Keratinocyte (primary cell): ENCODE data around the gene NRF1. TPM values are rescaled to one million over a fixed set of nuclear protein-coding genes. Genes with fewer than 3 reads are reported as not detected.

Experiments
- DNase-seq: peaks from one replicate; pipeline ENCODE4 v3.0.0-alpha.2; 2011; ENCODE audit warnings: low read depth, missing footprints, low spot score
- FAIRE-seq: peaks from 2 replicates; lab custom pipeline; 2011; peaks lifted over from hg19 to GRCh38; lab: Jason Lieb, UNC
- H2AFZ ChIP-seq: 2 replicates; pipeline ENCODE4 v1.6.0; 2012; ENCODE audit warnings: low read length, control low read depth, inconsistent platforms; ENCODE audit not compliant: control insufficient read depth
- H3K27ac ChIP-seq: 2 replicates; pipeline ENCODE4 v1.5.1; 2011; ENCODE audit warnings: low read length; ENCODE audit not compliant: control insufficient read depth, insufficient read depth
- H3K27me3 ChIP-seq: 3 replicates; pipeline ENCODE4 v1.6.0; 2011; ENCODE audit warnings: low read length; ENCODE audit not compliant: control insufficient read depth, insufficient read depth; ENCODE audit errors: extremely low read depth
- H3K36me3 ChIP-seq, 2 experiments: 2 replicates in 1 of 2; 3 replicates in 1 of 2; pipeline ENCODE4 v1.5.1; 2011; ENCODE audit warnings: low read length in 2 of 2, mild to moderate bottlenecking in 1 of 2; ENCODE audit not compliant: control insufficient read depth in 2 of 2, insufficient read depth in 2 of 2; ENCODE audit errors: extremely low read depth in 1 of 2
- H3K4me1 ChIP-seq: 3 replicates; pipeline ENCODE4 v1.5.1; 2011; ENCODE audit warnings: low read length; ENCODE audit not compliant: control insufficient read depth, insufficient read depth; ENCODE audit errors: extremely low read depth
- H3K4me2 ChIP-seq: 3 replicates; pipeline ENCODE4 v1.6.0; 2011; ENCODE audit warnings: low read depth, low read length; ENCODE audit not compliant: control insufficient read depth, insufficient read depth; ENCODE audit errors: extremely low read depth
- H3K4me3 ChIP-seq, 3 experiments: fragments of 200-600 bp in 1 of 3; sonication (generic) in 1 of 3; 2 replicates in 2 of 3; 3 replicates in 1 of 3; pipeline ENCODE4 v1.5.1; 2011 to 2016; ENCODE audit warnings: low read length in 3 of 3, mild to moderate bottlenecking in 3 of 3, control low read depth in 2 of 3, inconsistent platforms in 1 of 3, low read depth in 1 of 3, mixed read lengths in 1 of 3, mixed run types in 1 of 3, moderate library complexity in 1 of 3; ENCODE audit not compliant: control insufficient read depth in 2 of 3, insufficient read depth in 2 of 3; ENCODE audit errors: extremely low read depth in 1 of 3
- H3K79me2 ChIP-seq: 2 replicates; pipeline ENCODE4 v1.6.0; 2012; ENCODE audit warnings: low read length; ENCODE audit not compliant: control insufficient read depth, insufficient read depth
- H3K9ac ChIP-seq: 3 replicates; pipeline ENCODE4 v1.6.0; 2011; ENCODE audit warnings: low read length; ENCODE audit not compliant: control insufficient read depth, insufficient read depth; ENCODE audit errors: extremely low read depth
- H3K9me1 ChIP-seq: 3 replicates; pipeline ENCODE4 v1.6.0; 2011; ENCODE audit warnings: low read length; ENCODE audit not compliant: control insufficient read depth, insufficient read depth; ENCODE audit errors: extremely low read depth
- H3K9me3 ChIP-seq: 2 replicates; pipeline ENCODE4 v1.5.1; 2012; ENCODE audit warnings: low read depth, low read length; ENCODE audit not compliant: control insufficient read depth
- H4K20me1 ChIP-seq: 3 replicates; pipeline ENCODE4 v1.6.0; 2011; ENCODE audit warnings: low read length; ENCODE audit not compliant: control insufficient read depth, insufficient read depth; ENCODE audit errors: extremely low read depth
- CTCF ChIP-seq, 3 experiments: IDR thresholded peaks in 1 of 3; conservative IDR thresholded peaks in 1 of 3; optimal IDR thresholded peaks in 1 of 3; 2 replicates in 2 of 3; 3 replicates in 1 of 3; pipeline versions ENCODE3 to v1.5.1; 2011; ENCODE audit warnings: low read length in 3 of 3, mild to moderate bottlenecking in 3 of 3, moderate library complexity in 2 of 3, control low read depth in 1 of 3, inconsistent platforms in 1 of 3; ENCODE audit not compliant: insufficient read depth in 2 of 3; ENCODE audit errors: extremely low read depth in 1 of 3
- EZH2 ChIP-seq: IDR thresholded peaks from one replicate; pipeline ENCODE4 v1.6.1; 2012; ENCODE audit warnings: inconsistent platforms, mild to moderate bottlenecking, low read length, moderate library complexity
- dilution Hi-C: fragments of 300-500 bp; cut with MboI; formaldehyde crosslinking; loops from one replicate; pipeline ENCODE4 v1.7.0; 2020; ENCODE audit warnings: low sequenced_read_pairs; ENCODE audit not compliant: extremely low pct_ligation_motif_present
- polyA plus RNA-seq, 5 experiments: library from polyadenylated mRNA; depleted of rRNA in 3 of 5; stranded (reverse) in 3 of 5; stranded (forward) in 1 of 5; unstranded in 1 of 5; fragments of >200 nt; gene quantifications; 1 replicate in 1 of 5; 2 replicates in 3 of 5; 3 replicates in 1 of 5; pipeline versions ENCODE4 v1.2.1 to v1.2.3, GENCODE V29; 2011 to 2012; ENCODE audit warnings: missing spikeins in 2 of 5, low read depth in 1 of 5, low replicate concordance in 1 of 5

Gene NRF1
- polyA plus RNA-seq, 1 donor (not counting 4 experiments of a cell fraction or from before 2014, with no cell fraction given) = 12.6 TPM

GRCh38 chr7:129746857-129747529 is 135.5 kb downstream of the NRF1 start:
- Histone ChIP-seq H4K20me1 (no peaks in the 10 kb centered on the region), H3K4me1 (peaks cover 3% of the 10 kb centered on the region), H3K27me3 (no peaks in the 10 kb centered on the region), H3K27ac (no peak overlapping the region), H3K4me2 (no peak overlapping the region), H3K9me1 (no peaks in the 10 kb centered on the region), H3K9ac (no peak overlapping the region), H3K4me3 (no peak overlapping the region), H2AFZ (no peak overlapping the region), H3K9me3 (no peaks in the 10 kb centered on the region), H3K36me3 (peaks cover 0 to 7% of the 10 kb centered on the region in 2 experiments), H3K79me2 (no peaks in the 10 kb centered on the region)
- FAIRE-seq (no peak), DNase-seq (no peak)
- TF ChIP-seq EZH2 = no peak
- TF ChIP-seq CTCF (optimal IDR thresholded peaks at IDR 0.05 in 1 of 3, IDR thresholded peaks at IDR 0.05 in 1 of 3, conservative IDR thresholded peaks at IDR 0.05 in 1 of 3; ENCODE audit: extremely low read depth in 1 of 3, insufficient read depth in 2 of 3, low read length in 3 of 3) = no peak
- dilution Hi-C loops = no loop called here

GRCh38 chr7:129748356-129749109 is 137.0 kb downstream of the NRF1 start:
- dilution Hi-C loops = no loop called here
- no peak for FAIRE-seq
- no peak for TF ChIP-seq CTCF (optimal IDR thresholded peaks at IDR 0.05 in 1 of 3, IDR thresholded peaks at IDR 0.05 in 1 of 3, conservative IDR thresholded peaks at IDR 0.05 in 1 of 3; ENCODE audit: extremely low read depth in 1 of 3, insufficient read depth in 2 of 3, low read length in 3 of 3)
- no peak for TF ChIP-seq EZH2

More at GRCh38 chr7:129748356-129749109, 137.0 kb downstream of the NRF1 start:
- Histone ChIP-seq H3K4me2 (no peak overlapping the region), H4K20me1 (no peaks in the 10 kb centered on the region), H3K9me3 (no peaks in the 10 kb centered on the region), H3K4me3 (no peak overlapping the region), H2AFZ (no peak overlapping the region), H3K27me3 (no peaks in the 10 kb centered on the region), H3K27ac (no peak overlapping the region), H3K4me1 (peaks cover 3% of the 10 kb centered on the region), H3K79me2 (no peaks in the 10 kb centered on the region), H3K9ac (no peak overlapping the region), H3K36me3 (peaks cover 0 to 4% of the 10 kb centered on the region in 2 experiments), H3K9me1 (no peaks in the 10 kb centered on the region)
- DNase-seq = no peak
